BE2C (cell line): ENCODE measurements around the gene TMEM223.
"Not testable (repeated sequence)": the region's sequence is repeated elsewhere in the genome, so short reads cannot be mapped to it uniquely, and the experiment has no call there.

Experiments used
- DNase-seq: peaks from one replicate; pipeline ENCODE4 v3.0.0-alpha.2; 2020
- H3K27me3 ChIP-seq: fragments of 250-450 bp; sonication (Bioruptor Pico); 2 replicates; pipeline ENCODE4 v1.5.1; 2020; ENCODE audit warnings: mild to moderate bottlenecking
- H3K36me3 ChIP-seq: fragments of 250-450 bp; sonication (Bioruptor Pico); 2 replicates; pipeline ENCODE4 v1.5.1; 2020; ENCODE audit warnings: mild to moderate bottlenecking
- H3K4me1 ChIP-seq: fragments of 250-450 bp; sonication (Bioruptor Pico); 2 replicates; pipeline ENCODE4 v1.5.1; 2020
- H3K4me3 ChIP-seq: 2 replicates; pipeline ENCODE4 v1.5.1; 2011; ENCODE audit warnings: low read depth, low read length
- H3K9me3 ChIP-seq: fragments of 250-450 bp; sonication (Bioruptor Pico); 2 replicates; pipeline ENCODE4 v1.5.1; 2020
- CTCF ChIP-seq: IDR thresholded peaks from 2 replicates; pipeline ENCODE4 v1.5.1; 2012; ENCODE audit warnings: mild to moderate bottlenecking, low read depth, low read length

The TMEM223 gene

GRCh38 chr11:62757846-62758788 lies 33.7 kb downstream of the TMEM223 start:
- no peak overlapping the region for H3K4me3 ChIP-seq
- H3K4me1 ChIP-seq, result no peaks in the 10 kb centered on the region
- TF ChIP-seq CTCF, result no peak

DNA sequence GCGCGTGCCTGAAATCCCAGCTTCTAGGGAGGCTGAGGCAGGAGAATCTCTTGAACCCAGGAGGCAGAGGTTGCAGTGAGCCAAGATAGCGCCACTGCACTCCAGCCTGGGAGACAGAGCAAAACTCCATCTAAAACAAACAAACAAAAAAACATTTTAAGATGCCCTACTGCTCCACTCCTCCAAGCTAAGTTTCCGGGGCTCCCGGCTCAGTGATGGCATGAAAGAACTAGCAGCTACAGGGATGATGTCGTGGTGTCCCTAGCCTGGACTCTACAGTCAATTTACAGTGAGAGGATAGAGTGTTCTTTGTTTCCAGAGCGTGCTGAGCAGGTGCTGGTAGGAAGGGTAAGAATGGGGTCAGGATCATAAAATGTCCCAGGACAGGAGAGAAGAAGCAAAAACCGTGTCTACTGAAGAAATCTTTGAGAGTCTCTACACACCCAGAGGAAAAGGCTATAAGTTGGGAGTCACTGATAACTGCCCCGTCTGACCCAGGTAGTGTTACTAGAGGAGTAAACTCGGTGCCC lies 36.7 kb downstream of the TMEM223 start:
- no peaks in the 10 kb centered on the region for H3K36me3 ChIP-seq
- H3K4me3 ChIP-seq, result no peak overlapping the region
- H3K27me3 ChIP-seq, result no peaks in the 10 kb centered on the region
- TF ChIP-seq CTCF, result no peak
- H3K4me1 ChIP-seq, result no peaks in the 10 kb centered on the region
- H3K9me3 ChIP-seq, result no peaks in the 10 kb centered on the region
- no peak for DNase-seq

More at GRCh38 chr11:62757846-62758788, 33.7 kb downstream of the TMEM223 start:
- Histone ChIP-seq H3K27me3 (no peaks in the 10 kb centered on the region), H3K9me3 (no peaks in the 10 kb centered on the region), H3K36me3 (no peaks in the 10 kb centered on the region)
- no peak for DNase-seq

DNA sequence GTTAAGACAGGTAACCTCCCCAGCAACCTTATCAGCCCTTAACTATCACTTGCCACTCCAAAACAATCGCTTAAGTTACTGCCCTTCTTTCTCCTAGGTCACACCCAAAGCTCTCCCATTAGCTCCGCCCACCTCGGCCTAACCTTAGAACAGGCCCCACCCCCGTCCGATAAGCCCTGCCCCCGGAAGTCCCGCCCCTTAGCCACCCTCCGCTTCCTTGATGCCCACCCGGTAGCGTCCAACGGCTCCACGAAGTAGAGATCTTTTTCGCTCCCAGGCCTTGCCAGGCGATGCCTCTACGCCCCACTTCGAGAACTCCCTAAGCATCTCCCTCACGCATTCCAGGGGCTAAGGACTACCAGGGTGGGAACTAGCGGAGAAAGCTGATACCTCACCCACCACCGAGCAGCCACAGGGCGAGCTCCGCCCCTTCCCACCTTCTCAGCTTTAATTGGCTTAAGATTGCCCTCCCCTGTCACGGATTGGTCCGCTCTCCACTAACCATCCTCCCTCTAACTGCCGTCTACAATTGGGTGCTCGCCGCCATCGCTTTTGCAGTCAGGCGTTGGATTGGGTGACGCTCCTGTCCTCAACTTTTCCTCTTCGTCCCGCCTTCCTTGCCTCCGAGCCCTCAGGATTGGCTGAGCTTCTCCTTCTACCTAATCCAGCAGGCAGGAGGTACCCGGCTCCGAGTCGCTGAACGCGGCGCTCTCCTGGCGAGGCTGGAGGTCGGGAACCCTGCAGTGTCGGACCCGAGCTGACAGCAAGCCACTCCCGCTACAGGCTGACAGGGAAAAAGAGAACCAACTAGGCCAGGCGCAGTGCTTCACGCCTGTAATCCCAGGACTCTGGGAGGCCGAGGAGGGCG lies 37.8 kb downstream of the TMEM223 start, which contains the start of gene ZBTB3:
Gene ZBTB3 (minus strand): TSS at position 425 of the 868 bp plus-strand sequence. CDS start 496 bp downstream, outside the sequence.
- Histone ChIP-seq H3K4me3 (peak within 1 kb of the TSS; percentile 79), H3K36me3 (no peaks in the 10 kb centered on the region), H3K27me3 (no peaks in the 10 kb centered on the region), H3K9me3 (no peaks in the 10 kb centered on the region), H3K4me1 (no peaks in the 10 kb centered on the region)
- peak; percentile 91 for DNase-seq
- no peak for TF ChIP-seq CTCF

GRCh38 chr11:62752994-62753735 lies 38.6 kb downstream of the TMEM223 start:
- H3K4me1 ChIP-seq, result no peaks in the 10 kb centered on the region
- H3K4me3 ChIP-seq, result peak overlapping the region; percentile 79
- H3K36me3 ChIP-seq, result no peaks in the 10 kb centered on the region
- no peak for TF ChIP-seq CTCF
- DNase-seq, result no peak
- H3K27me3 ChIP-seq, result no peaks in the 10 kb centered on the region
- no peaks in the 10 kb centered on the region for H3K9me3 ChIP-seq

- H3K27me3 ChIP-seq, result no peaks in the 10 kb centered on the region
- TF ChIP-seq CTCF, result no peak
Measured at GRCh38 chr11:62752177-62752785, 39.5 kb downstream of the TMEM223 start.

DNA sequence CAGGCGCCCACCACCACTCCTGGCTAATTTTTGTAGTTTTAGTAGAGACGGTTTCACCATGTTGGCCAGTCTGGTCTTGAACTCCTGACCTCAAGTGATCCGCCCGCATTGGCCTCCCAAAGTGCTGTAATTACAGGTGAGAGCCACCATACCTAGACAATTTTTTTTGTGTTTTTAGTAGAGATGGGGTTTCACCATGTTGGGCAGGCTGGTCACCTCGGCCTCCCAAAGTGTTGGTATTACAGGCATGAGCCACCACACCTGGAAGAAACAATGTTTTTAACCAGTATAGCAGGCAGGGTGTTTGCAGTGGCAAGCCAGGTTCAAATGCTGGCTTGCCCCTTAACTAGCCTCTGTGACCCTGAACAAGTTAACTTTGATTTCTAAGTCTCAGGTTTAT lies 41.9 kb downstream of the TMEM223 start:
- H3K27me3 ChIP-seq, H3K4me3 ChIP-seq, H3K36me3 ChIP-seq, DNase-seq, H3K4me1 ChIP-seq, H3K9me3 ChIP-seq: not testable (repeated sequence)

More at GRCh38 chr11:62752177-62752785, 39.5 kb downstream of the TMEM223 start:
- Histone ChIP-seq H3K4me3 (no peak overlapping the region), H3K36me3 (no peaks in the 10 kb centered on the region), H3K4me1 (no peaks in the 10 kb centered on the region), H3K9me3 (no peaks in the 10 kb centered on the region)
- DNase-seq, result no peak
